Esophagus squamous epithelium (tissue), 4 donors: Measurements from ENCODE around the gene TCP1.

ENCODE experiments used
- CTCF ChIP-seq, 6 experiments: fragments of 450-650 bp in 4 of 6; fragments of 200-600 bp in 2 of 6; sonication (generic) in 2 of 6; IDR thresholded peaks; one replicate each; pipeline ENCODE4 v1.5.1; 2016 to 2019; ENCODE audit warnings: antibody characterized with exemption in 6 of 6, mild to moderate bottlenecking in 4 of 6, moderate library complexity in 4 of 6
- POLR2A ChIP-seq, 4 donors: fragments of 450-650 bp; IDR thresholded peaks; one replicate each; pipeline ENCODE4 v1.6.1; 2017; ENCODE audit warnings: antibody characterized with exemption in 4 of 4, mild to moderate bottlenecking in 4 of 4, moderate library complexity in 3 of 4

GRCh38 chr6:159801935-159802334 is 12.5 kb upstream of the TCP1 start:
- no peak for TF ChIP-seq POLR2A (IDR thresholded peaks at IDR 0.05)
- no peak for TF ChIP-seq CTCF (IDR thresholded peaks at IDR 0.05)
